Esophagus squamous epithelium (tissue), 5 donors: ENCODE data around the gene ZNF777. TPM values are rescaled to one million over a fixed set of nuclear protein-coding genes. Genes with fewer than 3 reads are reported as not detected.

Source experiments
- DNase-seq: peaks from one replicate; lab custom pipeline; 2025; lab: John Stamatoyannopoulos, UW
- H3K27ac ChIP-seq, 4 donors: fragments of 200-600 bp; sonication (generic); one replicate each; pipeline ENCODE4 v1.5.1; 2016 to 2019; ENCODE audit warnings: mild to moderate bottlenecking in 1 of 4
- H3K27me3 ChIP-seq, 4 donors: fragments of 200-600 bp; sonication (generic); 1 replicate in 3 of 4; 2 replicates in 1 of 4; pipeline versions ENCODE4 v1.5.1 to v1.6.0; 2017 to 2021; ENCODE audit warnings: antibody characterized with exemption in 1 of 4
- H3K36me3 ChIP-seq, 3 donors: fragments of 200-600 bp; sonication (generic); one replicate each; pipeline ENCODE4 v1.5.1; 2016 to 2019
- H3K4me1 ChIP-seq, 3 donors: fragments of 200-600 bp; sonication (generic); one replicate each; pipeline ENCODE4 v1.5.1; 2017 to 2019
- H3K4me3 ChIP-seq, 4 donors: fragments of 200-600 bp; sonication (generic); 1 replicate in 3 of 4; 2 replicates in 1 of 4; pipeline ENCODE4 v1.5.1; 2016 to 2019; ENCODE audit warnings: mild to moderate bottlenecking in 2 of 4, moderate library complexity in 1 of 4
- H3K9me3 ChIP-seq, 3 donors: fragments of 200-600 bp; sonication (generic); one replicate each; pipeline ENCODE4 v1.5.1; 2016 to 2019
- CTCF ChIP-seq, 6 experiments: fragments of 450-650 bp in 4 of 6; fragments of 200-600 bp in 2 of 6; sonication (generic) in 2 of 6; IDR thresholded peaks; one replicate each; pipeline ENCODE4 v1.5.1; 2016 to 2019; ENCODE audit warnings: antibody characterized with exemption in 6 of 6, mild to moderate bottlenecking in 4 of 6, moderate library complexity in 4 of 6
- POLR2A ChIP-seq, 4 donors: fragments of 450-650 bp; IDR thresholded peaks; one replicate each; pipeline ENCODE4 v1.6.1; 2017; ENCODE audit warnings: antibody characterized with exemption in 4 of 4, mild to moderate bottlenecking in 4 of 4, moderate library complexity in 3 of 4
- WGBS, 2 donors: methylation state at CpG; one replicate each; pipeline ENCODE4 v1.1.5; 2018; 5-methylcytosine and 5-hydroxymethylcytosine counted together
- intact Hi-C: fragments of 100-400 bp; cut with DNase I; formaldehyde crosslinking; loops from one replicate; pipeline ENCODE4 v1.15.0; 2022
- total RNA-seq, 4 donors: library from RNA; depleted of rRNA; stranded (reverse); fragments of >200 nt; gene quantifications; one replicate each; pipeline ENCODE4 v1.1.0, GENCODE V29; 2016
- donor health status: DM: yes; HTN: yes; CAD: no.

Gene ZNF777
- total RNA-seq, 4 donors from 2014 or later, result 4.6 to 9.7 (median 7.8) TPM

GRCh38 chr7:149385195-149385950, 75.5 kb downstream of the ZNF777 start:
- H3K4me1 ChIP-seq, result no peaks in the 10 kb centered on the region
- DNase-seq, result no peak
- intact Hi-C loops, result no loop called here
- H3K36me3 ChIP-seq, result no peaks in the 10 kb centered on the region
- H3K4me3 ChIP-seq, result no peak overlapping the region
- WGBS, 2 donors, result 53 to 55% methylated on average over 9 of the region's 9 CpGs
- TF ChIP-seq CTCF (IDR thresholded peaks at IDR 0.05), result no peak
- no peak for TF ChIP-seq POLR2A (IDR thresholded peaks at IDR 0.05)
- peaks cover 0 to 16% (median 0%) of the 10 kb centered on the region in 4 donors for H3K27me3 ChIP-seq
- peaks cover 0 to 5% (median 0%) of the 10 kb centered on the region in 3 donors for H3K9me3 ChIP-seq
- H3K27ac ChIP-seq, result no peak overlapping the region

Other genes starting within 250 kb of the ZNF777 start
- 10 to 100 TPM in 2 of 4 donors, 1 to 10 TPM in 2; 8.0 to 11.1 (median 10.2) TPM for gene ZNF212, start 221.4 kb downstream of the ZNF777 start, total RNA-seq
- 10 to 100 TPM in 1 of 4 donors, 1 to 10 TPM in 3; 3.1 to 15.6 (median 4.8) TPM for gene ZNF783, start 198.9 kb downstream of the ZNF777 start, total RNA-seq
- gene ZNF746, start 36.7 kb upstream of the ZNF777 start, total RNA-seq, result 10 to 100 TPM in 3 of 4 donors, 1 to 10 TPM in 1; 9.8 to 16.2 (median 12.5) TPM